Chondrocyte (in vitro differentiated cells): ENCODE results near the gene SUPT4H1. TPM values are rescaled to one million over a fixed set of nuclear protein-coding genes. Genes with fewer than 3 reads are reported as not detected.

ENCODE experiments used
- DNase-seq: peaks from one replicate; pipeline ENCODE4 v3.0.0; 2021; ENCODE audit warnings: mixed read lengths, low spot score
- H3K27ac Mint-ChIP-seq: one replicate; pipeline ENCODE4 v1.8.0; 2021; ENCODE audit warnings: mild to moderate bottlenecking, moderate library complexity, mixed read lengths; ENCODE audit not compliant: unreplicated experiment
- H3K27me3 Mint-ChIP-seq: 2 replicates; pipeline ENCODE4 v1.8.0; 2021; ENCODE audit warnings: low read depth, mixed read lengths
- H3K36me3 Mint-ChIP-seq: 2 replicates; pipeline ENCODE4 v1.8.0; 2021; ENCODE audit warnings: low read depth, mixed read lengths
- H3K4me1 Mint-ChIP-seq: 2 replicates; pipeline ENCODE4 v1.8.0; 2021; ENCODE audit warnings: low read depth, mild to moderate bottlenecking, mixed read lengths
- H3K4me3 Mint-ChIP-seq: one replicate; pipeline ENCODE4 v1.8.0; 2021; ENCODE audit warnings: mild to moderate bottlenecking, moderate library complexity, mixed read lengths; ENCODE audit not compliant: unreplicated experiment
- H3K9me3 Mint-ChIP-seq: 2 replicates; pipeline ENCODE4 v1.8.0; 2021; ENCODE audit warnings: low read depth, mixed read lengths
- total RNA-seq: library from RNA; stranded (reverse); gene quantifications from 3 replicates; pipeline ENCODE4 v1.2.1, GENCODE V29; 2021
- TF ChIP-seq, protein P1 (sequence below): fragments of 200-600 bp; sonication (generic); IDR thresholded peaks from 2 replicates; pipeline ENCODE4 v1.5.0; 2021; ENCODE audit warnings: antibody characterized with exemption, mild to moderate bottlenecking, moderate library complexity

The SUPT4H1 gene
- total RNA-seq, 1 donor from 2014 or later: 57.4 TPM

DNA sequence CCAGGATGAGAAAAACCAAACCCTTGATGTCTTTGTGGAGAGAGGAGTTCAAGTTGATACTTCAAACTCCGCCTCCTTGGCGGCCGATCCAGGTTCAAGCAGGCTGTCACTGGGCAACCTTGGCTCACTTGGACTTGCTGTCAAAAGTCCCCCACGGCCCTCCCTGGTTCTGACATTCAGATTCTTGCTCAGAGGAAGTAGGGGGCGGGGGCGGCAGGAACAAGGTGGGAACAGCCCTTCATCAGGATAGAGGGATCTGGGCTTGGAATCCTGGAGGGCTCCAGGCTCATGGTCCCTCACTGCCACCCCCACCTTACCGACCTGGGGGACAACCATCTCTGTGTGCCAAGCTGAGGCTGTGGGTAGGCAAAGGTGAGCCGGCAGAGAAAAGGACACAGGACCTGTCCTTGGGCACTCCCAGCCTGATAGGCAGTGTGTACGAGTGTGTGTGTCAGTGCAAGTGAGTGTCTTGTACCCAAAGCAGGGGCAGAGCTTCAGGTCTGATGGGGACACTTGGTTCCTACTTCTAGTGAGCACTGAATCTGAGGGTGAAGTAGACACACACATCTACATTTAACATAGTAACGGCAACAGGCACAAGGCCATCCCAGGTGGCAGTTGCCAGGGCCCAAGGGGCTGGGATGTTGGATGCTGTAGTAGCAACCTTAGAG, 16.8 kb downstream of the SUPT4H1 start:
- H3K9me3 Mint-ChIP-seq: no peaks in the 10 kb centered on the region
- peaks cover 20% of the 10 kb centered on the region for H3K4me1 Mint-ChIP-seq
- H3K4me3 Mint-ChIP-seq: no peak overlapping the region
- no peaks in the 10 kb centered on the region for H3K36me3 Mint-ChIP-seq
- DNase-seq: peak; percentile 78
- TF ChIP-seq, protein P1, sequence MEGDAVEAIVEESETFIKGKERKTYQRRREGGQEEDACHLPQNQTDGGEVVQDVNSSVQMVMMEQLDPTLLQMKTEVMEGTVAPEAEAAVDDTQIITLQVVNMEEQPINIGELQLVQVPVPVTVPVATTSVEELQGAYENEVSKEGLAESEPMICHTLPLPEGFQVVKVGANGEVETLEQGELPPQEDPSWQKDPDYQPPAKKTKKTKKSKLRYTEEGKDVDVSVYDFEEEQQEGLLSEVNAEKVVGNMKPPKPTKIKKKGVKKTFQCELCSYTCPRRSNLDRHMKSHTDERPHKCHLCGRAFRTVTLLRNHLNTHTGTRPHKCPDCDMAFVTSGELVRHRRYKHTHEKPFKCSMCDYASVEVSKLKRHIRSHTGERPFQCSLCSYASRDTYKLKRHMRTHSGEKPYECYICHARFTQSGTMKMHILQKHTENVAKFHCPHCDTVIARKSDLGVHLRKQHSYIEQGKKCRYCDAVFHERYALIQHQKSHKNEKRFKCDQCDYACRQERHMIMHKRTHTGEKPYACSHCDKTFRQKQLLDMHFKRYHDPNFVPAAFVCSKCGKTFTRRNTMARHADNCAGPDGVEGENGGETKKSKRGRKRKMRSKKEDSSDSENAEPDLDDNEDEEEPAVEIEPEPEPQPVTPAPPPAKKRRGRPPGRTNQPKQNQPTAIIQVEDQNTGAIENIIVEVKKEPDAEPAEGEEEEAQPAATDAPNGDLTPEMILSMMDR: no peak
- H3K27ac Mint-ChIP-seq: no peak overlapping the region
- H3K27me3 Mint-ChIP-seq: no peaks in the 10 kb centered on the region

- Mint-ChIP-seq H3K4me1 (peaks cover 20% of the 10 kb centered on the region), H3K9me3 (no peaks in the 10 kb centered on the region), H3K4me3 (no peak overlapping the region), H3K27me3 (no peaks in the 10 kb centered on the region), H3K27ac (no peak overlapping the region), H3K36me3 (no peaks in the 10 kb centered on the region)
- DNase-seq: peak; percentile 72
- TF ChIP-seq, protein P1: no peak
Measured at GRCh38 chr17:58334661-58335060, 17.3 kb downstream of the SUPT4H1 start.

DNA sequence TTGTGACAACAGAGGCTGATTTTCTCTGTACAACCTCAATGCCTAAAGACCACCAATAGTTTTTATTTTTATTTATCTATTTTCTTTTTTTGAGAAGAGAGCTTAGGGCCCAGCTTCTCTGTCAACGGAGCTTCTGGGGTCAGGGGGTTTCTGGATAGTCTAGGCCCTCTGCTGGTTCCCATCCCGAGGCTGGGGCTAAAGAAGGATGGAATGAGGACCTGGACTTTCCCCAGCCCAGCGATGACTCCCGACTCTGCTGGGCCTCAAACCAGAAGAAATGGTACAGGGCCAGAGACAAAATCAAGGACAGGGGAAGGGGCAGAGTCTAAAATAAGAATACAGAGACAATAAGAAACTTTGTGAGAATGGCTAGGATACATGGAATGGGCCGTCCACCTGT, 17.7 kb downstream of the SUPT4H1 start:
- H3K4me3 Mint-ChIP-seq: no peak overlapping the region
- peaks cover 18% of the 10 kb centered on the region for H3K4me1 Mint-ChIP-seq
- no peaks in the 10 kb centered on the region for H3K36me3 Mint-ChIP-seq
- no peak for DNase-seq
- no peaks in the 10 kb centered on the region for H3K9me3 Mint-ChIP-seq
- TF ChIP-seq, protein P1: no peak
- no peak overlapping the region for H3K27ac Mint-ChIP-seq
- no peaks in the 10 kb centered on the region for H3K27me3 Mint-ChIP-seq

- TF ChIP-seq, protein P1: no peak
- no peaks in the 10 kb centered on the region for H3K27me3 Mint-ChIP-seq
- H3K36me3 Mint-ChIP-seq: no peaks in the 10 kb centered on the region
- no peak overlapping the region for H3K4me3 Mint-ChIP-seq
- no peaks in the 10 kb centered on the region for H3K9me3 Mint-ChIP-seq
- peaks cover 13% of the 10 kb centered on the region for H3K4me1 Mint-ChIP-seq
- no peak for DNase-seq
- H3K27ac Mint-ChIP-seq: no peak overlapping the region
Measured at GRCh38 chr17:58333736-58334207, 18.2 kb downstream of the SUPT4H1 start.

- no peaks in the 10 kb centered on the region for H3K36me3 Mint-ChIP-seq
- DNase-seq: peak; percentile 68
- H3K4me1 Mint-ChIP-seq: peaks cover 7% of the 10 kb centered on the region
- TF ChIP-seq, protein P1: no peak
- H3K27ac Mint-ChIP-seq: no peak overlapping the region
- H3K4me3 Mint-ChIP-seq: no peak overlapping the region
- no peaks in the 10 kb centered on the region for H3K9me3 Mint-ChIP-seq
- peaks cover 2% of the 10 kb centered on the region for H3K27me3 Mint-ChIP-seq
Measured at GRCh38 chr17:58332778-58333735, 18.9 kb downstream of the SUPT4H1 start.
